HG03520 (cell line): ENCODE data around the gene SNX8.

Experiments used
- ATAC-seq: cut with Tn5 transposase; IDR thresholded peaks from one replicate; pipeline ENCODE4 v1.9.1; 2021; ENCODE audit warnings: mild to moderate bottlenecking, moderate library complexity; ENCODE audit not compliant: unreplicated experiment

The SNX8 gene

DNA sequence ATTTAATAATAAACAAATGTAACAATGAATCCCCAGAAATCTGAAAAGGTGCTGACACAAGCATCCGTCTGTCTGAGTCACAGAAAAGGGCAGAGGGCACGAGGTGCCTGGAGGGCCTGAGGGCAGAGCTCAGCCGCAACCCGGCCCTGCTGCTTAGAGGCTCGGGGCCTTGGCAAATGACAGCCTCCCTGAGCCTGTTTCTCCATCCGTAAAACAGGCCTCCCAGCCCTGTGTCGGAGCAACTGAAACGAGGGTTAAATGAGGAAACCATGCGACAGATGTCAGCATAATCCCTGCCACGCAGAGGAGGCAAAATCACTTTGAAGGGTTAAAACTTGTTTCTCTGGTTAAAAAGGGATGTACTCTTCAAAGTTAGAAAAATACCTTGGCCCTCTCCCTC is 47.3 kb downstream of the SNX8 start:
- ATAC-seq, result no peak

GRCh38 chr7:2264158-2264557 is 50.1 kb downstream of the SNX8 start:
- ATAC-seq, result no peak

GRCh38 chr7:2263176-2263575 is 51.1 kb downstream of the SNX8 start:
- ATAC-seq, result no peak

DNA sequence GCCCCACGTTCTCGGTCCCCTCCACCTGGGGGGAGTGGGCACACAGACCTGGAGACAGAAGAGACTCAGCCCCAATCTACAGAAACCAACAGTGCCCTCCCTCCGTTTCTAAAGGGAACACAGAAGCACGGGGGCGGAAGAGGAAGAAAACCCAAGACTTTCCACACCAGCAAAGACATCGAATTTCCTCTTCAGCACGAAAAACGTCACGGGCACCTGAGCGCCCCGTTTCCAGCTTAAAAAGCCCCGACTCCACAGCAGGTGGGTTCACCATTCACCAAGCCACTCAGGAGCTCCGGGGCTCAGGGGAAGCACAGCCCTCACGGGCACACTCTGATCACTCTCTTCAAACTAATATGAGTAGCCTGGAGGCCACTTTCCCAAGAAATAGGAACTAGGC is 52.6 kb downstream of the SNX8 start:
- ATAC-seq, result no peak

- no peak for ATAC-seq
Observed at GRCh38 chr7:2260820-2261219, 53.4 kb downstream of the SNX8 start.

DNA sequence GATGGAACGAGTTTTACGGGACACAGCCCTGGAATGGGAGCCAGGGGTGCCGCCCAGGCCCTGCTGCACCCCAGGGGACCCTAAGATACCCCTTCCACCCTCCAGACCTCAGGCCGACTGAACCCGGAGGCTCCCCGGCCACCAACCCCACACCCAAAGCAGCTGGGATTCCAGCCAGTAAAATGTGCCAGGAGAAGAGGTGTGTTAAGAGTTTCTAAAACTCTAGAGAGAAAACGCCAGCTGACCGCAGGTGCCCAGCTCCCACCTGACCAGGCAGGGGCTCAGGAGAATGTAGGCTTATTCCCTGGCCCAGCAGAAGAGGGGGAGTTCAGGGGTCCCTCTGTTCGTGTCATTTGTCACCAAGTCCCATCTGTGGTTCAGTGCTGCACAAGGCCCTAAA is 54.8 kb downstream of the SNX8 start:
- ATAC-seq, result no peak

- peak; percentile 76 for ATAC-seq
Observed at GRCh38 chr7:2258661-2259365, 55.4 kb downstream of the SNX8 start.

GRCh38 chr7:2257651-2258050 is 56.6 kb downstream of the SNX8 start:
- ATAC-seq, result no peak

DNA sequence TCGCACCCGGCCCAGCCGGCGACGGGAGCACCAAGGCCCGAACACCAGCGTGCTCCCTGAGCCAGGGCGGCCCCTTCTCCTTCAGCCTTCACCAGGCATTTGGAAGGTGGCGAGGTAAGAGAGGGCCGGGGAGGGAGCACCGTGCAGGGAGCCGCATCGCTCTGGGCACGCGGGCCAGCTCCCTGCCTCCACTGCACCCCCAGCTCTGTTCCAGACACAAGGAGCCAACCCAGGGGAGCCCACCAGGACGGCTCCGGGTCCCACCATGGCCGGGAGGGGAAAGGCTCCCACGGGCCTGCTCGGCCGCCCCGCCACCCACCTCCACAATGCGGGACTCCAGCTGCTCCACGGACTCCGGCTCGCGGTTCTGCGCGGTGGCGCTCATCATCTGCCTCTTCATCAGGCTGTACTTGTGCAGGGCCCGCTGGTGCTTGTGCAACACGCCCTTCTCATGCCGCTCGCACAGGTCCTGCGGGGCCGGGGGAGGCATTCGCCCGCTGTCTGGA is 57.1 kb downstream of the SNX8 start:
- ATAC-seq, result no peak

DNA sequence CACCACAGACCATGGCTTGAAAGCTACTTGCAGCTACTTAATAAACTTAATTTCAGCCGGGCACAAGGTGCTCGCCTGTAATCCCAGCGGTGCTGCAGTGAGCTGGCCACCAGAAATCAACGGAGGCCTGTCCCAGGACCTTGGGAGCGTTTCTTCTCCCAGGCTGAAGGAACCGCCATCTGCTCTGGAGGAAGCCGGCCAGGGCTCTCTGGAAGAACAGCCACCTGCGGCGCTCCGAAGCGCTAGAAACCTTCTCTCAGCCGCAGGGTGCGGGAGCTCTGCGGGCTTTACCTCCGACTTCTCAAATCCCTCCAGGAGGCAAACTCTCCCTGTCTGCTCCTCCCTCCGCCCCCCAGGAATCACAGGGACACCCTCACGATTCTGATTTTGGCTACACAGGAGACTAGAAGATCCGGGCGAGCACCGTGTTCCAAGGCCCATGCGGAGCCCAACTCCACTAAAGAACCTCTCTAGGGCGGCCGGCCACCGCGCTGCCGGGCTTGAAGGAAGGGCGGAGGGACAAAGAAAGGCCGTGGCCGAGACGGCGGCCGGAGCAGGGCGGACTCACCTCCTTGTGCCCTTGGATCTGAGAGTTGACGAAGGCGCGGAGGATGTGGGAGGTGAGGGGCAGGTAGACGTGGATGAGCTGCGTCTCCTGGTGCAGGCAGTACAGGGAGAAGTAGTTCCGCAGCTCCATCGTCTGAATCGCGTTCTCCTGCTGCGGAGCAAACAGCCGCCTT is 57.8 kb downstream of the SNX8 start:
- no peak for ATAC-seq

- no peak for ATAC-seq
Observed at GRCh38 chr7:2255145-2256139, 58.8 kb downstream of the SNX8 start.

GRCh38 chr7:2254429-2255144 is 59.7 kb downstream of the SNX8 start:
- no peak for ATAC-seq

GRCh38 chr7:2253525-2254244 is 60.6 kb downstream of the SNX8 start:
- ATAC-seq, result no peak

- no peak for ATAC-seq
Observed at GRCh38 chr7:2253021-2253420, 61.2 kb downstream of the SNX8 start.

DNA sequence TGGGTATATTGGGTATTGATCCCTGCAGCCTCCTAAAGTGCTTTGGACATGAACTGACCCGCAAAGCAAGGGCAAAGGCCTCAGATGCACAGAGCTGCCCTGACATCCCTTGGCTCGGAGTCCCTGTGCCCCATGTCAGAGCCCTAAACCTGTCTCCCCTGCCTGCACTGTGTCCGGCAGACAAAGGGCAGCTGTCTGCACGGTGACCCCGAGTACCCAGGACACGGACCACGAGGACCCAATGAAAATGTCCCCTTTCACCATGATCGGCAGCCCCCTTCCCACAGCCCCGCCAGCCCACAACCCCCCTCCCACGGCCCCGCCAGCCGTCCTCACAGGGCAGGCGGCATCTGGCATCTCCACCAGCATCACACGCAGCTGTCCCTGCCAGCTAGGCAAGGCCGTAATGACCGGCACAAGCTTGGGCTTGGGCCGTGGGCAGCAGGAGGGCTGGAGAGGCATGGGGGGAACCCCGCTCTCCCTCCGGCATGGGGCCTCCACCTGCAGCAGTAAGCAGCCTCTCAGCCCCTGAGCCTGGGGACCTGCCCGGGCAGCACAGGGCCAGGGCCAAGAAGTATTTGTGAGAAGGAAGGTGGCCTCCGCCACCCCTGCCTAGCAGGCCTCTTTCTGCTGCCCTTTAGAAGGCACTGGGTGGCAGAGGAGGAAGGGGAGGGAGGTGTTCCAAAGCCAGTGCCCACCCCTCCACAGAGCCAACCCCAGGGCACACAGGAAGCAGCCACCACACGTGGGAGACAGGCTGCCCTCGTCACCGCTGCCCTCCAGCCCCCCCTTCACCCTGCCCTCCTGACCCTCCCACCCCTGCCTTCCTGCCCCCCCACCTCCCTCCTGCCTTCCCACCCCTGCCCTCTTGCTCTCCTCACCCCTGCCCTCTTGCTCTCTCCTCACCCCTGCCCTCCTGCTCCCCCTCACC is 62.1 kb downstream of the SNX8 start:
- ATAC-seq, result no peak

- no peak for ATAC-seq
Observed at GRCh38 chr7:2251381-2251780, 62.9 kb downstream of the SNX8 start.

DNA sequence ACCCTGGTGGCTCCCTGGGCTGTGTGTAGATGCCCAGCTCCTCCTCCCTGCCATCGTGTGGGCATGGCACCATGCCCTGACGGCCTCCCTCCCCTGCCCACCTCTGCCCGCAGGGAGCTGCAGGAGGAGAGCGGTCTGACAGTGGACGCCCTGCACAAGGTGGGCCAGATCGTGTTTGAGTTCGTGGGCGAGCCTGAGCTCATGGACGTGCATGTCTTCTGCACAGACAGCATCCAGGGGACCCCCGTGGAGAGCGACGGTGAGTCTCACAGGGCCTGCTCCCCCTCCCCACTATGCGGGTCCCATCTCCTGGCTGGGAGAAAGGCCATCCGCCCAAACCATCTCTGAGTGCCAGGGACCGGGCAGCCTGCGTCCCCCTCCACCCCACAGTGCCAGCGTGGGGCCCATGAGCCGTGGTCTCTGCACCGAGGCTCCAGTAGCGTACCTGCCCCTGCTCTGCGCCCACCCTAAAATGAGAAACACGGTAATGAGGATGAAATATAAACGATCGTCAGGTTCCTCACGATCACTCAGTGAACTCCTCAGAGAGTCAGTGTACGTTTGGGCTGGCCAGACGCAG is 64.4 kb downstream of the SNX8 start:
- ATAC-seq, result no peak

- ATAC-seq, result no peak
Observed at GRCh38 chr7:2248984-2249694, 65.1 kb downstream of the SNX8 start.
